ENCODE data around the gene HSPA8.
"Not testable (repeated sequence)": the region's sequence is repeated elsewhere in the genome, so short reads cannot be mapped to it uniquely, and the experiment has no call there.

The HSPA8 gene

GRCh38 chr11:123093739-123094138 is 31.8 kb upstream of the HSPA8 start:
- Histone ChIP-seq H3K4me1 (no peaks in the 10 kb centered on the region), H3K4me3 (ENCODE audit: low read depth, low read length) (no peak overlapping the region), H3K36me3 (ENCODE audit: control insufficient read depth, insufficient read depth, low read length) (no peaks in the 10 kb centered on the region), H3K4me2 (ENCODE audit: low read length) (no peak overlapping the region), H3K27me3 (ENCODE audit: control insufficient read depth, insufficient read depth, low read length) (no peaks in the 10 kb centered on the region), H3K9ac (no peak overlapping the region), H3K79me2 (no peaks in the 10 kb centered on the region), H3K27ac (no peak overlapping the region), H3K9me3 (ENCODE audit: control insufficient read depth, low read length) (no peaks in the 10 kb centered on the region), H2AFZ (no peak overlapping the region)
- no peak for TF ChIP-seq CTCF (IDR thresholded peaks at IDR 0.05)

- Histone ChIP-seq H3K27ac (no peak overlapping the region), H3K4me3 (ENCODE audit: low read depth, low read length) (no peak overlapping the region), H3K4me1 (no peaks in the 10 kb centered on the region), H3K36me3 (ENCODE audit: control insufficient read depth, insufficient read depth, low read length) (no peaks in the 10 kb centered on the region), H3K9me3 (ENCODE audit: control insufficient read depth, low read length) (no peaks in the 10 kb centered on the region), H3K9ac (no peak overlapping the region), H3K79me2 (no peaks in the 10 kb centered on the region), H3K4me2 (ENCODE audit: low read length) (no peak overlapping the region), H2AFZ (no peak overlapping the region), H3K27me3 (ENCODE audit: control insufficient read depth, insufficient read depth, low read length) (no peaks in the 10 kb centered on the region)
- no peak for TF ChIP-seq CTCF (IDR thresholded peaks at IDR 0.05)
Measured at GRCh38 chr11:123091506-123091905, 29.6 kb upstream of the HSPA8 start.

GRCh38 chr11:123090168-123090567 is 28.2 kb upstream of the HSPA8 start:
- H3K9ac ChIP-seq; H3K4me1 ChIP-seq; H3K9me3 ChIP-seq (ENCODE audit: control insufficient read depth, low read length); H3K36me3 ChIP-seq (ENCODE audit: control insufficient read depth, insufficient read depth, low read length); H3K4me3 ChIP-seq (ENCODE audit: low read depth, low read length); H3K27me3 ChIP-seq (ENCODE audit: control insufficient read depth, insufficient read depth, low read length); H3K79me2 ChIP-seq; H3K4me2 ChIP-seq (ENCODE audit: low read length); H2AFZ ChIP-seq; H3K27ac ChIP-seq: not testable (repeated sequence)

GRCh38 chr11:123088896-123089295 is 27.0 kb upstream of the HSPA8 start:
- not testable (repeated sequence) for H2AFZ ChIP-seq; H3K79me2 ChIP-seq; H3K27me3 ChIP-seq (ENCODE audit: control insufficient read depth, insufficient read depth, low read length); H3K36me3 ChIP-seq (ENCODE audit: control insufficient read depth, insufficient read depth, low read length); H3K9me3 ChIP-seq (ENCODE audit: control insufficient read depth, low read length); H3K9ac ChIP-seq; H3K27ac ChIP-seq; H3K4me1 ChIP-seq; H3K4me2 ChIP-seq (ENCODE audit: low read length); H3K4me3 ChIP-seq (ENCODE audit: low read depth, low read length)

- H3K9me3 ChIP-seq (ENCODE audit: control insufficient read depth, low read length); H2AFZ ChIP-seq; H3K27me3 ChIP-seq (ENCODE audit: control insufficient read depth, insufficient read depth, low read length); H3K79me2 ChIP-seq; H3K9ac ChIP-seq; H3K36me3 ChIP-seq (ENCODE audit: control insufficient read depth, insufficient read depth, low read length); H3K4me3 ChIP-seq (ENCODE audit: low read depth, low read length); H3K27ac ChIP-seq; H3K4me2 ChIP-seq (ENCODE audit: low read length): not testable (repeated sequence)
- H3K4me1 ChIP-seq, result peaks cover 10% of the 10 kb centered on the region
Measured at GRCh38 chr11:123087657-123088056, 25.7 kb upstream of the HSPA8 start.

- Histone ChIP-seq H3K36me3 (ENCODE audit: control insufficient read depth, insufficient read depth, low read length) (no peaks in the 10 kb centered on the region), H3K79me2 (no peaks in the 10 kb centered on the region), H2AFZ (no peak overlapping the region), H3K27ac (no peak overlapping the region), H3K4me2 (ENCODE audit: low read length) (no peak overlapping the region), H3K9me3 (ENCODE audit: control insufficient read depth, low read length) (no peaks in the 10 kb centered on the region), H3K4me3 (ENCODE audit: low read depth, low read length) (no peak overlapping the region), H3K9ac (no peak overlapping the region), H3K27me3 (ENCODE audit: control insufficient read depth, insufficient read depth, low read length) (no peaks in the 10 kb centered on the region), H3K4me1 (peaks cover 10% of the 10 kb centered on the region)
- TF ChIP-seq CTCF (IDR thresholded peaks at IDR 0.05), result no peak
Measured at GRCh38 chr11:123086305-123086704, 24.4 kb upstream of the HSPA8 start.

Data from parathyroid adenoma (tissue), 2 donors.